Raji (cell line): ENCODE measurements around the gene GCKR.

Experiments
- POLR2A ChIP-seq: IDR thresholded peaks from 2 replicates; pipeline ENCODE4 v1.6.1; 2011; ENCODE audit warnings: low read depth, low read length, control low read depth; ENCODE audit not compliant: insufficient read depth

GCKR gene

DNA sequence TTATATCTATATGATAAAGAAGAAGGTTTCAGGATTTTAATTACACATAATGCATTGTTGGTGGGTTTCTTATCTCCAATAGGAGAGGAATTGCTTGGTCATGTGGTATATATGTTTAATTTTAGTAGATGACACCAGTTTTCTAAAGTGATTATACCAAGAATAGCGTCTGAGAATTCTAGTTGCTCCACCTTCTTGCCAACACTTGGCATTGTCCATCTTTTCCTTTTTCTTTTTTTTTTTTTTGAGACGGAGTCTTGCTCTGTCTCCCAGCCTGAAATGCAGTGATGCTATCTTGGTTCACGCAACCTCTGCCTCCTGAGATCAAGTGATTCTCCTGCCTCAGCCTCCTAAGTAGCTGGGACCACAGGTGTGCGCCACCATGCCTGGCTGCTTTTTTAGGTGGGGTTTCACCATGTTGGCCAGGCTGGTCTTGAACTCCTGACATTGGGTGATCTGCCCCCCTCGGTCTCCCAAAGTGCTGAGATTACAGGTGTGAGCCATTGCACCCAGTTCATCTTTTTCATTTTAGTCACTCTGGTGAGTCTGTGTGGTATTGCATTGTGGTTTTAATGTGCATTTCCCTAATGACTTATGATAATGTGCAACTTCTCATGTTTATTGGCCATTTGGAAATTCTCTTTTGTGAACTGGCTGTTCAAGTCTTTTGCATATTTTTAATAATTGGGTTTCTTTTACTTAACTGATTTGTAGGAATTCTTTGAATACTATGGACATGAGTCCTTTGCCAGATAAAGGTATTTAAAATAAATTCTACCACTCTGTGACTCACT lies 48.9 kb downstream of the GCKR start:
- no peak for TF ChIP-seq POLR2A

GRCh38 chr2:27549303-27549702 lies 52.7 kb downstream of the GCKR start:
- no peak for TF ChIP-seq POLR2A

- TF ChIP-seq POLR2A = no peak
Measured at GRCh38 chr2:27551514-27551913, 54.9 kb downstream of the GCKR start.

- TF ChIP-seq POLR2A = no peak
Measured at GRCh38 chr2:27552941-27553340, 56.3 kb downstream of the GCKR start.

DNA sequence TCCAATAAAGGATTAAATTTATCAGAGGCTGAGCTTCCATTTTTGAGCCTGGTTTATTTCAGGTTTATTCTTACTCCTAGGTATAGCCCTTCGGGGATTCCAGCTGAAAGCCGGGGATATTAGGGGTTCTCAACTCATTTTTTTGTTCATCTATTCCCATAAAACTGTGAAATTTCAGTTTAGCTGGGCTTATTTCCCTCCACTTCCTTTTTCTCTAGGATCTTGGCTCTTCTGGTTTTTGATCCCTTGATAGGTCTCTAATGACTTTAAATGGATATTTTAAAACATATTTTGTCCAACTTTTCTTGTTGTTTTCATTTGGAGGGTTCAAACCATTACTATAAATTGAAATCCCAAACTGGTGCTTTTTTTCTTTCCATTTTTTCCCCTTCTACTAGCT lies 62.6 kb downstream of the GCKR start:
- no peak for TF ChIP-seq POLR2A

GRCh38 chr2:27561060-27561459 lies 64.4 kb downstream of the GCKR start:
- no peak for TF ChIP-seq POLR2A

DNA sequence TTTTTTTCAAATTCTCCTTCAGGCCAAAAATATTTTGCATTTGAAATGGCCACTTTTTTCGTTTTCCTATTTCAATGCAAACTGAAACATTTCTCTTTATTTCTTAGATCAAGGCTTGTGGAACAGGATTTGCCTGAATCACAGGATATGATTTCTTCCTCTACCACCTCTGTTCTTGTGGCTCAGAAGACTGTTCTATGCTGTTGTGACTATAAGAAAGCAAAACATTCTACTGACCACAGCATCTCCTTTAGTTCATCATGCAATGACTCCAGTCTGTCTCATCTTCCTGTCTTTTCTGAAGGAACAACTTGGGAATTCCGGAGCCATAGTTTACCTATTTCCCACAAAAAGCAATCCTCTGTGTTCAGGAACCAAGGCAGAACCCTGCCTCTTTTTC lies 70.0 kb downstream of the GCKR start:
- no peak for TF ChIP-seq POLR2A

DNA sequence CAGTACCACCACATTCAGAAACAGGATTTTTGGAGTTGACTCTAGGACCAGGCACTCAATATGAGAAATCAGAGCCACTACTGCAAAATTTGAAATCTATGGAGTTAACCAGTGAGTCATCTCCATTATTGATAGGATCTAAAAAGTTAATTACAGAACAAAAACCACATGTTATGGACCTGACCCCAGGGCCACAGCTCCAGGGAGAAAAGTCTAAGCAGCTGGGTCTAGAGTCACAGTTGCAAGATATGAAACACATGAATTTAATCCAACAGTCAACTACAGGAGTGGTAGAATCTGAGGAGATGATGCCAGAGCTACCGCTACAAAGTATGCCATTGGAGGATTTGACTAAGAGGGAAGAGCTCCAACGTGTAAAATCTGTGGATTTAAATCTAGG lies 72.8 kb downstream of the GCKR start:
- no peak for TF ChIP-seq POLR2A

- no peak for TF ChIP-seq POLR2A
Measured at GRCh38 chr2:27571197-27571596, 74.6 kb downstream of the GCKR start.

GRCh38 chr2:27571681-27572080 lies 75.0 kb downstream of the GCKR start:
- TF ChIP-seq POLR2A = no peak

- no peak for TF ChIP-seq POLR2A
Measured at GRCh38 chr2:27572439-27572838, 75.8 kb downstream of the GCKR start.

DNA sequence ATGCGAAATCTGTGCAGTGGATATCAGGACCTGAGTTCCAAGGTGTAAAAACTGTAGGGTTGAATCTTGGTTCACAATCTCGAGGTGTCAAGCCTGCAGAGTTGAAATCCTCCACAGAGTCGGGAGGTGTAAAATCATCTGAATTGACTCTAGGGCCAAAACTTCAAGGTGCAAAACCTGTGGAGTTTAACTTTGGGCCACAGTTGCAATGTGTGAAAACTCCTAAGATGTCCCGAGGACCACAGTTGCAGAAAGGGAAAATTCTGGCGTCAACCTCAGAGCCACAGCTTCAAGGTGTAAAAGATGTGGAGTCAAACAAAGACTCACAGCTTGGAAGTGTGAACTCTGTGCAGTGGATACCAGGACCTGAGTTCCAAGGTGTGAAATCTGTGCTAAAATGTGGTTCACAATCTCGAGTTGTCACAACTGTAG lies 76.4 kb downstream of the GCKR start:
- TF ChIP-seq POLR2A = no peak
